GM12891 (cell line): ENCODE data around the gene DMD.

ENCODE experiments used
- DNase-seq: peaks from one replicate; pipeline ENCODE4 v3.0.0; 2011; ENCODE audit warnings: low spot score; ENCODE audit not compliant: insufficient read length
- FAIRE-seq: peaks from 2 replicates; lab custom pipeline; 2011; peaks lifted over from hg19 to GRCh38; lab: Jason Lieb, UNC
- PAX5 ChIP-seq: IDR thresholded peaks from 2 replicates; pipeline ENCODE4 v1.6.1; 2011; ENCODE audit warnings: low read length, moderate library complexity, mild to moderate bottlenecking; ENCODE audit not compliant: insufficient read depth, severe bottlenecking
- POLR2A ChIP-seq: IDR thresholded peaks from 2 replicates; pipeline ENCODE4 v1.6.1; 2011; ENCODE audit warnings: low read depth, low read length, control low read depth
- POLR2AphosphoS5 ChIP-seq: IDR thresholded peaks from 2 replicates; pipeline ENCODE4 v1.6.1; 2011; ENCODE audit warnings: low read depth, low read length, control low read depth
- POU2F2 ChIP-seq: IDR thresholded peaks from 2 replicates; pipeline ENCODE4 v1.6.1; 2011; ENCODE audit warnings: low read depth, mild to moderate bottlenecking, control low read depth, low read length, moderate library complexity
- SPI1 ChIP-seq: IDR thresholded peaks from 2 replicates; pipeline ENCODE4 v1.6.1; 2011; ENCODE audit warnings: low read depth, low read length, control low read depth
- TAF1 ChIP-seq: IDR thresholded peaks from 2 replicates; pipeline ENCODE4 v1.6.1; 2011; ENCODE audit warnings: low read depth, low read length, control low read depth

The DMD gene

DNA sequence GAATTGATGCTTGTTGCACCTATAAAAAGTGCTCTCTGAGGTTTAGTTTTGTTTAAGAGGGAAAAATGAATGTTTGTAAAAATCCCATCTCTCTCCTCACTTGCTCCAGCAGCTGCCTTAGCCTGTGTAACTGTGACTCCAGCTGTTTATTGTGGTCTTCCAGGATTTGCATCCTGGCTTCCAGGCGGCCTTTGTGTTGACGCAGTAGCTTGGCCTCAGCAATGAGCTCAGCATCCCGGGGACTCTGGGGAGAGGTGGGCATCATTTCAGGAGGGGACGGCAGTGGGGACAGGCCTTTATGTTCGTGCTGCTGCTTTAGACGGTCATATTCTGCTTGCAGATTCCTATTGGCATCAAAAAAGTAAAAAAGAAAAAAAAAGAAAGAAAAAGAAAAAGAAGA, 2064.2 kb downstream of the DMD start:
- FAIRE-seq (no peak), DNase-seq (no peak)
- TF ChIP-seq POLR2AphosphoS5 (no peak), PAX5 (no peak), POLR2A (no peak), SPI1 (no peak), TAF1 (no peak), POU2F2 (no peak)

GRCh38 chrX:31139961-31140360, 2071.4 kb downstream of the DMD start:
- TF ChIP-seq PAX5, result no peak
- no peak for TF ChIP-seq POU2F2
- TF ChIP-seq SPI1, result peak; percentile 31; the same call in 1 of the 2 replicates
- DNase-seq (no peak), FAIRE-seq (no peak)

- FAIRE-seq (no peak), DNase-seq (no peak)
- TF ChIP-seq PAX5, result no peak
- TF ChIP-seq SPI1, result no peak
- no peak for TF ChIP-seq POLR2AphosphoS5
- no peak for TF ChIP-seq TAF1
- no peak for TF ChIP-seq POU2F2
Observed at GRCh38 chrX:31138124-31138523, 2073.2 kb downstream of the DMD start.

DNA sequence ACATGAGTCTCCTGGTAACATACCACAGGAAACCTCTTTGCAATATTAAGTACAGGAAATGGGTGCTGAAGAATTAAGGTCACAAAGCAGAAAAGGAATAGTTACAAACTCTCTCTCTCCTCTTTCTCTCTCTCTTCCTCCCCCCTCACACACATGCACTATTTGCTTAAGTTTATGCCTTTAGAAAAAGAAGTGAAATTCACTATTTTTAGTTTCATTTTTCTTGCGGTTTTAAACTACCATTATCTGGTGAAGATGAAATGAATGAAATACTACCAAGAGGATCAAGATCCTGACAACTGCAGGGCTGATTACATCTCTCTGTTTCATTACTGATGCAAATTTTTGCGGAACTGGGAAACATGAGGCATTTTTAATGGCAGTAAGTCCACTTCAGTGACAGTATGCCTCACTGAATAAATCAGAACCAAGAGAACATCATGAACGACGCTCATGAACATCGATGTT, 2075.2 kb downstream of the DMD start:
- DNase-seq (peak; percentile 1), FAIRE-seq (peak; percentile 96)
- no peak for TF ChIP-seq TAF1
- TF ChIP-seq POLR2AphosphoS5, result no peak
- peak; percentile 95 for TF ChIP-seq POU2F2
- no peak for TF ChIP-seq PAX5
- no peak for TF ChIP-seq POLR2A
- TF ChIP-seq SPI1, result peak; percentile 97

DNA sequence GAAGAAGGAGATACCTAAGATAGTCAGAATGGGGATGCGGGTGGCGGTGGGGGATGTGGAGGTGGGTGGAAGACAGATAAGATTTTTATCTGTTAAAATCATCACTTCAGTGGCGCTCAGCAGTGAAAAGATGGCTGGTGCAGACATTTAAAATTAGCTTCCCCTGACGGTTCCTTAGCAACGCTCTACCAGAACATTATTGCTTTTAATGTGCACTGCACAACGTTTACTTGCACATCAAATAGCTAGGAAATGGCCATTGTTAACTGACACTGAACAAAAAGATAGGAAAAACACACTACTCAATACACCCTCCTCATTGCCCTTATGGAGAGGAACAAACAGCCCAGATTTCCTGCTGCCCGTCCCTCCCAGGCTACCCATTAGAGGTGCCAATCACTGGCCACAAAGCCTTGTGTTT, 2078.5 kb downstream of the DMD start:
- FAIRE-seq (no peak), DNase-seq (no peak)
- TF ChIP-seq POLR2AphosphoS5 (no peak), POU2F2 (no peak)

DNA sequence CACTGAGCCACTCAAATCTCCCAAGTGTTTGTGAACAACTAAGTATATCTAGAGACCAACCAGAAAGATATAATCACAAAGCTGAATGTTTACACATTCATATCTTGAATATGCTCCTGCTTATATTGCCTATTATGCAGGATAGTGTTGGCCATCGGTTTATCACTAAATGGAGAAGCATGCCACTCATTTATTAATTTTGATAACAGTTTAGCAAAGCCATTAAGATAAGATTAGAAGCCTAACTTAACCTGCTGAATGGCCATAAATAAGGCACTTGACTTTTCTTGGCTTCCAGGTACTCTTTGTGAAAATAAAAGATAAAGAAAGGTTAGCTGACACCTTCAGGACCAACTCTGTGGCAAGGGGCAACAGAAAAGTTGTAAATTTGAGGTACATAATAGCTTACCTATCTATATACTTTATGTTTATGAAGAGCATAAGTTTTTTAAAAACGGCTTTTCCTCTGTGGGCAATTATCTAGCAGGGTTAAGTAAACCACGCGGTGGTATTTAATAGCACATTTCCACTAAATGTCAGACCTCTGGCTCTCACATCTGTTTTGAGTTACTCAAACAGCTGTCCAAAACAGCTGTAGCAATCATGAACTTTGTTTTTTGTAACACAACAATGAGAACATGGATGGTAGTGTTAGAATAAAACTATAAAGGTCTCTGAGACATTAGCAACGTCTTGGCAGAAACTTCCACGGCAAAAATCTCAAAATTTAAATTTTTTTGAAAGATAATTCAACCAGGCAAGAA, 2080.7 kb downstream of the DMD start:
- TF ChIP-seq POLR2A, result no peak
- TF ChIP-seq PAX5, result no peak
- no peak for TF ChIP-seq POU2F2
- no peak for DNase-seq
- no peak for FAIRE-seq

DNA sequence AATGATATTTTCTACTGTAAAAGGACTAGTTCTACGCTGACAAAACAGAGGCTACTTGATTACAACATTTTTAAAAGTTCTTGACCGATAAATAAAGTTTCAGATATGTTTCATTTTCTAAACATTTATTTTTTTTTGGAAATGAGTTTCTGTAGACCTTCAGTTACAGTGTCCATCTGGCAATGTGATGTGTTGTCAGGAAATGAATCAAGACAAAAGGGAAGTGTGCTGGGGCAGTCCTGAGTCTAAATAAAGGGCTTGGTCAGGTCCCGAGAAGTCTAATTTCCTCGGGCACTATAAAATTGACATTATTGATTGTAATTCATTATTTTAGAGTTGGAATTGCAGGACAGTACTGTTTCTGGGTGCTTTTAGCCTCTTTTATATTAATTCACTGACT, 2082.5 kb downstream of the DMD start:
- FAIRE-seq (no peak), DNase-seq (no peak)
- TF ChIP-seq PAX5, result no peak
- no peak for TF ChIP-seq TAF1
- TF ChIP-seq POLR2AphosphoS5, result no peak
- TF ChIP-seq SPI1, result no peak
- TF ChIP-seq POLR2A, result no peak
- no peak for TF ChIP-seq POU2F2

GRCh38 chrX:31127716-31128115, 2083.6 kb downstream of the DMD start:
- DNase-seq (no peak), FAIRE-seq (no peak)
- TF ChIP-seq POLR2AphosphoS5 (no peak), POLR2A (no peak), PAX5 (no peak), POU2F2 (no peak), TAF1 (no peak), SPI1 (no peak)

GRCh38 chrX:31126205-31126604, 2085.1 kb downstream of the DMD start:
- FAIRE-seq (no peak), DNase-seq (no peak)

DNA sequence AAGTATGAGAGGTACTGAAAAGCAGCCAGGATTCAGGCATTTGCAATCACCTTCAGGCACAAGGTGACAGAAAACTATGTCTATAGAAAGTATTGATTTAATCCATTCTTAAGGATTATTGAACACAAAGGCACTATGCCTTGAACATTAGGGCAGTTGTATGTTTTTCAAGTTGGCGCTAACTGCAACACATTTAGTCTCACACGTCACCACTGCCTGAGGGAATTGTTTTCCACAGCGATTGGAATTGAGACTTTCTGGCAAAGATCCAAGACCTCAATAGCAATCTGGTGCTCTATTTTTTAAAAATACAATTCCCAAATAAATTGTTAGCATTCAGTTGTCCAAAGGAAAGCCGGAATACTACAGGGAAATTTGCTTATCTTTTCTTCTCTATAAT, 2086.8 kb downstream of the DMD start:
- TF ChIP-seq POLR2AphosphoS5 (no peak), POU2F2 (no peak), PAX5 (no peak), TAF1 (no peak), POLR2A (no peak), SPI1 (no peak)
- no peak for FAIRE-seq
- no peak for DNase-seq

More at GRCh38 chrX:31126205-31126604, 2085.1 kb downstream of the DMD start:
- TF ChIP-seq POLR2AphosphoS5 (no peak), POLR2A (no peak), POU2F2 (no peak), PAX5 (no peak), SPI1 (no peak), TAF1 (no peak)

GRCh38 chrX:31123335-31123734, 2088.0 kb downstream of the DMD start:
- TF ChIP-seq SPI1 (no peak), PAX5 (no peak), POLR2A (no peak), TAF1 (no peak), POLR2AphosphoS5 (no peak), POU2F2 (no peak)

More at GRCh38 chrX:31123335-31123734, 2088.0 kb downstream of the DMD start:
- no peak for DNase-seq
- no peak for FAIRE-seq
